HepG2 (cell line): Measurements from ENCODE around the gene PKD2L1. TPM values are rescaled to one million over a fixed set of nuclear protein-coding genes. Genes with fewer than 3 reads are reported as not detected.

Source experiments
- AGO1 ChIP-seq: fragments of 200-400 bp; formaldehyde crosslinking; IDR thresholded peaks from 2 replicates; pipeline ENCODE4 v1.6.1; 2017; ENCODE audit warnings: mild to moderate bottlenecking, low read depth, low read length, moderate library complexity; ENCODE audit not compliant: poor library complexity, severe bottlenecking
- ATF7 ChIP-seq, 2 experiments: fragments of 450-650 bp in 1 of 2; sonication (generic) in 1 of 2; formaldehyde crosslinking in 1 of 2; IDR thresholded peaks; 2 replicates each; pipeline versions ENCODE4 v1.4.0 to v1.6.1; 2016 to 2020; ENCODE audit warnings: antibody characterized with exemption in 1 of 2, mild to moderate bottlenecking in 1 of 2, missing genetic modification reagents in 1 of 2
- BCL3 ChIP-seq: sonication (generic); formaldehyde crosslinking; IDR thresholded peaks from 2 replicates; pipeline ENCODE4 v1.5.1; 2020; ENCODE audit warnings: mild to moderate bottlenecking, missing genetic modification reagents, moderate library complexity
- BCL6 ChIP-seq: IDR thresholded peaks from 2 replicates; pipeline ENCODE4 v1.6.1; 2016; ENCODE audit warnings: missing genetic modification reagents, missing compliant biosample characterization
- FOXA3 ChIP-seq: IDR thresholded peaks from 2 replicates; pipeline ENCODE4 v1.6.1; 2016; ENCODE audit warnings: missing genetic modification reagents, missing compliant biosample characterization
- GATAD2A ChIP-seq: IDR thresholded peaks from 2 replicates; pipeline ENCODE4 v1.6.1; 2016
- HOXA5 ChIP-seq: sonication (generic); formaldehyde crosslinking; IDR thresholded peaks from 2 replicates; pipeline ENCODE4 v1.4.0; 2020; ENCODE audit warnings: missing genetic modification reagents
- KAT7 ChIP-seq: IDR thresholded peaks from 2 replicates; pipeline ENCODE4 v1.6.1; 2018; ENCODE audit warnings: borderline replicate concordance, missing compliant biosample characterization
- KLF13 ChIP-seq: sonication (generic); formaldehyde crosslinking; IDR thresholded peaks from 2 replicates; pipeline ENCODE4 v1.4.0; 2020; ENCODE audit warnings: mild to moderate bottlenecking, missing genetic modification reagents
- KLF16 ChIP-seq, 2 experiments: sonication (generic) in 1 of 2; formaldehyde crosslinking in 1 of 2; IDR thresholded peaks; 2 replicates each; pipeline versions ENCODE4 v1.6.1 to v1.8.0; 2016 to 2023; ENCODE audit warnings: missing genetic modification reagents in 2 of 2, missing compliant biosample characterization in 1 of 2
- MAFK ChIP-seq, 2 experiments: IDR thresholded peaks in 1 of 2; conservative IDR thresholded peaks in 1 of 2; 2 replicates each; pipeline ENCODE4 v1.6.1; 2011; ENCODE audit warnings: improper control_type of control experiment in 2 of 2, low read length in 2 of 2
- MED8 ChIP-seq: sonication (generic); formaldehyde crosslinking; IDR thresholded peaks from 2 replicates; pipeline ENCODE4 v1.8.1; 2023; ENCODE audit warnings: mild to moderate bottlenecking, missing genetic modification reagents; ENCODE audit not compliant: insufficient replicate concordance
- MEIS2 ChIP-seq: sonication (generic); formaldehyde crosslinking; IDR thresholded peaks from 2 replicates; pipeline ENCODE4 v1.9.0; 2021; ENCODE audit warnings: mild to moderate bottlenecking, missing genetic modification reagents
- MXI1 ChIP-seq: IDR thresholded peaks from 3 replicates; pipeline ENCODE4 v1.6.1; 2012; ENCODE audit warnings: low read depth, low read length, inconsistent platforms, borderline replicate concordance
- PBX2 ChIP-seq: IDR thresholded peaks from 2 replicates; pipeline ENCODE4 v1.6.1; 2016; ENCODE audit warnings: control low read depth
- POLR2AphosphoS2 ChIP-seq: IDR thresholded peaks from 2 replicates; pipeline ENCODE4 v1.6.1; 2011; ENCODE audit warnings: low read depth, low read length, improper control_type of control experiment
- REPIN1 ChIP-seq: sonication (generic); formaldehyde crosslinking; IDR thresholded peaks from 2 replicates; pipeline ENCODE4 v1.8.0; 2022; ENCODE audit warnings: missing genetic modification reagents, low read depth, mild to moderate bottlenecking, borderline replicate concordance
- SIX4 ChIP-seq: sonication (generic); formaldehyde crosslinking; IDR thresholded peaks from 2 replicates; pipeline ENCODE4 v1.4.0; 2020; ENCODE audit warnings: missing genetic modification reagents
- TBP ChIP-seq: sonication (generic); formaldehyde crosslinking; IDR thresholded peaks from 2 replicates; pipeline ENCODE4 v1.5.0; 2020; ENCODE audit warnings: missing genetic modification reagents
- TEAD2 ChIP-seq: sonication (generic); formaldehyde crosslinking; IDR thresholded peaks from 2 replicates; pipeline ENCODE4 v1.9.0; 2021; ENCODE audit warnings: missing genetic modification reagents
- THYN1 ChIP-seq: sonication (generic); formaldehyde crosslinking; IDR thresholded peaks from 2 replicates; pipeline ENCODE4 v1.8.1; 2023; ENCODE audit warnings: low read depth, mild to moderate bottlenecking, moderate library complexity, missing genetic modification reagents, borderline replicate concordance
- ZBTB3 ChIP-seq: sonication (generic); formaldehyde crosslinking; IDR thresholded peaks from 2 replicates; pipeline ENCODE4 v1.4.0; 2020; ENCODE audit warnings: low read depth, mild to moderate bottlenecking, moderate library complexity, missing genetic modification reagents, borderline replicate concordance
- ZBTB7B ChIP-seq: sonication (generic); formaldehyde crosslinking; IDR thresholded peaks from 2 replicates; pipeline ENCODE4 v1.4.0; 2020; ENCODE audit warnings: missing genetic modification reagents
- ZNF205 ChIP-seq: IDR thresholded peaks from 2 replicates; pipeline ENCODE4 v1.6.1; 2018; ENCODE audit warnings: missing biosample characterization, missing genetic modification reagents
- ZNF292 ChIP-seq: sonication (generic); formaldehyde crosslinking; IDR thresholded peaks from 2 replicates; pipeline ENCODE4 v1.8.1; 2022; ENCODE audit warnings: mild to moderate bottlenecking, low read depth, missing genetic modification reagents, borderline replicate concordance
- ZNF776 ChIP-seq: sonication (generic); formaldehyde crosslinking; IDR thresholded peaks from 2 replicates; pipeline ENCODE4 v1.4.0; 2020; ENCODE audit warnings: mild to moderate bottlenecking, missing genetic modification reagents
- ZNF784 ChIP-seq: sonication (generic); formaldehyde crosslinking; IDR thresholded peaks from 2 replicates; pipeline ENCODE4 v1.5.1; 2020; ENCODE audit warnings: missing genetic modification reagents, mild to moderate bottlenecking, borderline replicate concordance
- polyA plus RNA-seq, 8 experiments: library from polyadenylated mRNA; depleted of rRNA in 3 of 8; stranded (reverse) in 7 of 8; unstranded in 1 of 8; fragments of >200 nt; fragmentation: Illumina TruSeq in 4 of 8; extraction: Trizol in 4 of 8; gene quantifications; 2 replicates each; pipeline versions ENCODE4 v1.2.1 to v1.2.3, GENCODE V29; 2011 to 2016; ENCODE audit warnings: low read depth in 4 of 8, missing spikeins in 1 of 8, mixed read lengths in 1 of 8; ENCODE audit not compliant: insufficient read depth in 1 of 8
- total RNA-seq, 5 experiments: library from RNA; depleted of rRNA; stranded (reverse); fragments of >200 nt; fragmentation: Illumina TruSeq; extraction: Trizol; gene quantifications; 2 replicates each; pipeline ENCODE4 v1.2.3, GENCODE V29; 2016; ENCODE audit warnings: low read depth in 1 of 5

Gene PKD2L1
- total and polyA plus RNA-seq, 2 of the 13 experiments (the other 11 are each of a cell fraction or from before 2014, with no cell fraction given), result 0.07 to 0.15 TPM

- TF ChIP-seq ZBTB7B (CRISPR knock-in tag), result 0 out of 2 replicates have a peak, but pooled peaks have one; percentile 68
- peak; percentile 21; the same call in 1 of the 2 replicates for TF ChIP-seq KAT7 (CRISPR knock-in tag)
- TF ChIP-seq BCL6 (CRISPR knock-in tag), result 0 out of 2 replicates have a peak, but pooled peaks have one; percentile 34
- no peak for TF ChIP-seq ZNF205 (CRISPR knock-in tag)
- no peak for TF ChIP-seq ZNF784 (CRISPR knock-in tag)
- TF ChIP-seq ZBTB3 (CRISPR knock-in tag), result no peak
- TF ChIP-seq MXI1, result peak; percentile 36; the same call in 1 of the 3 replicates
- no peak for TF ChIP-seq KLF13
- TF ChIP-seq ATF7 (IDR thresholded peaks at IDR 0.05), result no peak
- no peak for TF ChIP-seq ATF7 (CRISPR knock-in tag; IDR thresholded peaks at IDR 0.05)
- TF ChIP-seq HOXA5 (CRISPR knock-in tag), result no peak
- peak; percentile 46 for TF ChIP-seq MED8 (CRISPR knock-in tag)
- TF ChIP-seq TBP (CRISPR knock-in tag), result no peak
- TF ChIP-seq MEIS2 (CRISPR knock-in tag), result 0 out of 2 replicates have a peak, but pooled peaks have one; percentile 50
- TF ChIP-seq THYN1 (CRISPR knock-in tag), result no peak
- no peak for TF ChIP-seq FOXA3 (CRISPR knock-in tag)
- no peak for TF ChIP-seq SIX4 (CRISPR knock-in tag)
- TF ChIP-seq PBX2 (CRISPR knock-in tag), result no peak
- TF ChIP-seq ZNF776, result no peak
- no peak; a peak in 1 of 4 replicates for TF ChIP-seq KLF16 (CRISPR knock-in tag; IDR thresholded peaks at IDR 0.05)
- no peak for TF ChIP-seq POLR2AphosphoS2
- TF ChIP-seq BCL3 (CRISPR knock-in tag), result no peak
- TF ChIP-seq GATAD2A (CRISPR knock-in tag), result peak; percentile 52
- 0 out of 4 replicates have a peak, but pooled peaks of 1 of the 2 experiments have one; percentile 16 for TF ChIP-seq MAFK (conservative IDR thresholded peaks at IDR 0.05 in 1 of 2, IDR thresholded peaks at IDR 0.05 in 1 of 2; ENCODE audit: low read length in 2 of 2)
- peak; percentile 89 for TF ChIP-seq ZNF292 (CRISPR knock-in tag)
- no peak for TF ChIP-seq AGO1
- TF ChIP-seq REPIN1 (CRISPR knock-in tag), result peak; percentile 60; the same call in 1 of the 2 replicates
- no peak for TF ChIP-seq TEAD2
These were observed 11.2 kb upstream of the PKD2L1 start (continued) for GRCh38 chr10:100340948-100341847.
